Measurements from ENCODE around the gene ORC6.

The ORC6 gene

DNA sequence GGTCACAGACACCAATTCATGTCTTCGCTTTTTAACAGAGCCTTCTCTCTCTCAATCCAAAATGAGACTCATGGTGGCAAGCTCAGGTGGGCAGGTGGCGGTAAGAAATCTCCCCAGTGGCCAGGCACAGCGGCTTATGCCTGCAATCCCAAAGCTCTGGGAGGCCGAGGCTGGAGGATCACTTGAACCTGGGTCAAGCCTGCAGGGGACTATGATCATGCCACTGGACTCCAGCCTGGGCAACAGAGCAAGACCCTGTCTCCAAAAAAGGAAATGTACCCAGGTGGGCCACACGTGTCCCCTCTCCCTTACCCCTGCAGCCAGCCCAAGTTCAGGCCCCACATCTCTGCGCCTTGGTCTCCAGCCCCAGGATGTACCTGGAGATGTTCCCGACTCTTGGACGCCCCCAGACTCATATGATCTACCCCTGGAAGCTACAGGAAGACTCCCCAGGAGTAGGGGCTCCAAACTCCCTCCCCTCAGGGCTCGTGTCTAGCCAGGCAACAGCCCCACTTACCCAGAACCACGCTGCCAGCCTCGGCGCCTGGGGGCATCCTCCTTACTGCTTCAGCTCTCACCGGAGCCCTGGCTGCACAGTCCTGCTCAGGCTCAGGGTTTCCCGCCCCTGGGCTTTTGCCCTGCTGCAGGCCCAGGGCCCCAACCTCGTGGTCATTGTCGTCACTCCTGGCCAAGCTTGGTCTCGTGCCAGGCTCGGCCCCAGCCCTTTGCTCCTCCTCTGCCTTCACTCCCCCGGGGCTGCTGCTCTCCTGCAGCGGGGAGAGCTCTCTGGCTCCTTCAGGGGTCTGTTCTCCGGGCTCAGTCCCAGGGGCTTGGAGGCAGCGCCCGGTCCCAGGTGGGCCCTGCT lies 42.5 kb downstream of the ORC6 start:
- DNase-seq (ENCODE audit: low read depth in 2 of 2): no peak

DNA sequence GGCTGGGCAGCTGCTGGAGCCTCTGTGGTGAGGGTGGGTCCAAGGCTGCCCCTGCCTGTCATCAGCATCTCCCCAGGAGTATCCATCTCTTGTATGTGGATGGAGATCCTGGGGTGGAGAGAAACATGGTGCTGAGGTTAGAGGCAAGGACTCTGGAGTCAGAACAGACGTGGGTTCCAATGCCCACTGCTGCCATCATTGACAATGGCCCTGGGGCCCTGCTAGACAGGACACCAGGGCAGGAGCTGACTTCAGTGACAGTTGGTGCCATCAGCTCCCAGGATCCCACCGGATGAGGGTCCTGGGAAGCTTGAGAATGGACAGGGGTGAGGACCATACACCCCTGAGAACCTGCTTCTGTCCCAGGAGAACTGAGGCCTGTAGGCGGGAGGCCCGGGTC lies 43.1 kb downstream of the ORC6 start:
- DNase-seq (ENCODE audit: low read depth in 2 of 2): no peak

DNA sequence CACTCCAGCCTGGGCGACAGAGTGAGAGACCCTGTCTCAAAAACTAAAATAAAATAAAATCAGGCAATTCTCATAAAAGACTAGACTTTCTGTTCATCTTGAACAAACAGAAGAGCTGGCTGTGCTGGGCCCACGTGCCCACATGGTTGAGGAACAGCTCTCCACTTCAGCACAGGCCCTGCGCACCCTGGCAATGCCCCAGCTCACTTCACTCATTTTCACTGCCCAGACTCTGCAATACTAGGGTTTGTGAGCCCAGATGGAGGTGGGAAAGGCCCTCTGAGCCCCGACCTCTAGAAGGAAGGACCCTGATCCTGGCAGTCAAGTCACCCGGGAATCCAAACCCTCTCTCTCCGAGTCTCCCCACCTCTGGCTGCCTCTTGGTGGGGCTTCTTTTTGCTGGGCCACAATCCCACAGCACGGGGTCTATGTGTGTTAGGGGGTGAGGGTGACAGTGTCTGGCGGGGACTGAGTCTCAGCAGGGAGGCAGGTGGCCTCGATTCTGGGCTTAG lies 43.9 kb downstream of the ORC6 start:
- DNase-seq (ENCODE audit: low read depth in 2 of 2): no peak

DNA sequence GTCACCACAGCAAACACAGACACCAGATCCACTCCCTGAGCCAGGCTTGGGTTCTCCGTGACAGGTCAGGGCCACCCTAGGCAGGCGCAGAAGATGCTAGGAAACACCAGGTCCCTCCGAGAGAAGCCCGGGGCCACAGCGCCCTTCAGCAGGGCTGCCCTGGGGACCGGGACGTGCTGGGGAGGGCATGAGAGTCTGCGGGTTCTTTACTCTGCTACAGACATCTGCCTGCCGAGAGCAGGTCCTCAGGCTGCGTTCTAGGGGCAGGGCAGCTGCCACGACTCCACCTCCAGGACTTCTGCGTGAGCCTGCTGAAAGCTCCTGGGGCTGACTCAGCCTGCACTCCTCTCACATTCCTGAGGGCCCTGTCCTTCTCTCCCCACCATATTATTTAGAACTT lies 47.2 kb downstream of the ORC6 start:
- no peak for DNase-seq (ENCODE audit: low read depth in 2 of 2)

GRCh38 chr16:46737621-46738214 lies 48.3 kb downstream of the ORC6 start:
- DNase-seq (ENCODE audit: low read depth in 2 of 2): no peak

- no peak for DNase-seq (ENCODE audit: low read depth in 2 of 2)
Measured at GRCh38 chr16:46739934-46740333, 50.5 kb downstream of the ORC6 start.

- no peak for DNase-seq (ENCODE audit: low read depth in 2 of 2)
Measured at GRCh38 chr16:46743232-46743719, 53.8 kb downstream of the ORC6 start.

DNA sequence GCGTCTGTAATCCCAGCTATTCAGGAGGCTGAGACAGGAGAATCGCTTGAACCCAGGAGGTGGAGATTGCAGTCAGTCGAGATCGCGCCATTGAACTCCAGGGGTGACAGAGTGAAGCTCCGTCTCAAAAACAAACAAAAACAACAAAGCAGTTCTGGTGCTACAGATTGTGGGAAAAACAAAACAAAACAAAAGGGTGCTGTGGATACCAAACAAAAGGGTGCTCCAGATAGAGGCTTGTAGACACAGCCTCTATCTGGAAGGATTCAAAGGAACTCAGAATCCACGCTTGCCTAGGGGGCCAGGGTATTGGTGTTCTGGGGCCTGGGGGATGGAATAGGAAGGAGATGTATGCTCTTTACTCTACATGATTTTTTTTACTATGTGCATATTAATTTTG lies 56.2 kb downstream of the ORC6 start:
- no peak for DNase-seq (ENCODE audit: low read depth in 2 of 2)

DNA sequence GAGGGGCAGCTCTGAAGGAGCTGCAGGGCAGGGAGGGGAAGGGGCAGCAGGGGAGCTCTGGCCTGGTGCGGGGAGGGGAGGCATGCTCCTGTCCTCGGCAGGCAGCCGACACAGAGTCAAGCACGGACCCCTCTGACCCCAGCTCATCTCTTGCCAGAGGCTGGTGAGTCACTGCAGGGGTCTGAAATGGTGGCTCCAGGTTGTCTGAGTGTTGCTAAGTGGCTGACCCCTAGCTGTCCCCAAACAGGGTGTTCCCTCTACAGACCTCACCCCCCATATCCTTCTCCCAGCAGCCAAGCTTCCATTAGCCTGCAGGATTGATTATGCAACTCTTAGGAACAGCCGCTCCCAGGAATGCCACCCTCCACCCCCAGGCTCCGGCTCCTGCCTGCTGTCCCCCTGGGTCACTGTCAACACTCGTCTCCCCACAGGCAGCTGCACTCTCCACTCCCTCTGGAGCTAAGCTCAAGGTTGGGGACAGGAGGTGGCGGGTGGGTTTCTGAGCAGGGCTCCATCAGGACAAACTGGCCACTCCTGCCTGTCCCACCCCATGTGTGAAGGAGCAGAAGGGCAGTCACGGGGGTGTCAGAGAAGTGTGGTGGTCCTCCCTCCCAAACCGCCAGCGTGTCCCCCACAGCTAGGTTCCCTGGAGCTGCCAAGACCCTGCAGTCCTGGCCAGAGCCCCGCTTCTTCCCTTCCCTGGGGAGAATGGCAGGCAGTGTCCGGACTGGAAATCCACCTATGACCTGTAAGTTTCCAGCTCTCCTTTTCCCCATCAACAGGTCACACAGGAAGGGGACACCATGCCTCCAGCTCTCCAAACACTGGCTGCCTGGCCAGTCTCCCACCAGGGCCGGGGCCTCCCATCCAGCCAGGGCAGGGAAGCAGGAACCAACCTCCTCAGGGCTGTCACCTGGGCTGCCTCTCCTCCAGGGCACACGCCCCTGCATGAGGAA lies 57.6 kb downstream of the ORC6 start:
- DNase-seq (ENCODE audit: low read depth in 2 of 2): no peak

Measured in stimulated activated CD8-positive, alpha-beta memory T cell treated with anti-CD3 and anti-CD28 coated beads, Interleukin-2, amount 100 ng/mL, for 48 hours (primary cell).